Esophagus muscularis mucosa (tissue), 4 donors: ENCODE data around the gene LARP1B. TPM values are rescaled to one million over a fixed set of nuclear protein-coding genes. Genes with fewer than 3 reads are reported as not detected.
"Not testable (repeated sequence)": the region's sequence is repeated elsewhere in the genome, so short reads cannot be mapped to it uniquely, and the experiment has no call there.

ENCODE experiments used
- DNase-seq: peaks from one replicate; pipeline ENCODE4 v3.0.0-alpha.2; 2017; ENCODE audit errors: extremely low spot score
- H3K27ac ChIP-seq, 4 donors: fragments of 200-600 bp; sonication (generic); replicated peaks in 1 of 4; 1 replicate in 3 of 4; 2 replicates in 1 of 4; pipeline ENCODE4 v1.5.1; 2016 to 2019; ENCODE audit warnings: mild to moderate bottlenecking in 1 of 4
- H3K27me3 ChIP-seq, 4 donors: fragments of 200-600 bp; sonication (generic); one replicate each; pipeline versions ENCODE4 v1.5.1 to v1.6.0; 2016 to 2019
- H3K36me3 ChIP-seq, 4 donors: fragments of 200-600 bp; sonication (generic); one replicate each; pipeline ENCODE4 v1.5.1; 2016 to 2019
- H3K4me1 ChIP-seq, 4 donors: fragments of 200-600 bp; sonication (generic); one replicate each; pipeline ENCODE4 v1.5.1; 2016 to 2019
- H3K4me3 ChIP-seq, 4 donors: fragments of 200-600 bp; sonication (generic); 1 replicate in 2 of 4; 2 replicates in 2 of 4; pipeline ENCODE4 v1.5.1; 2016 to 2019; ENCODE audit warnings: mild to moderate bottlenecking in 4 of 4, moderate library complexity in 1 of 4
- H3K9me3 ChIP-seq, 4 donors: fragments of 200-600 bp; sonication (generic); 1 replicate in 3 of 4; 2 replicates in 1 of 4; pipeline ENCODE4 v1.5.1; 2016 to 2019
- EP300 ChIP-seq: sonication (generic); formaldehyde crosslinking; IDR thresholded peaks from one replicate; pipeline ENCODE4 v1.6.1; 2017; ENCODE audit warnings: antibody characterized with exemption
- POLR2A ChIP-seq: fragments of 450-650 bp; IDR thresholded peaks from one replicate; pipeline ENCODE4 v1.6.1; 2017; ENCODE audit warnings: antibody characterized with exemption, moderate library complexity, mild to moderate bottlenecking, low read depth
- POLR2AphosphoS5 ChIP-seq, 2 donors: sonication (generic); formaldehyde crosslinking; IDR thresholded peaks; one replicate each; pipeline ENCODE4 v1.6.1; 2017; ENCODE audit warnings: antibody characterized with exemption in 2 of 2
- WGBS: methylation state at CpG from one replicate; pipeline ENCODE4 v1.1.5; 2018; 5-methylcytosine and 5-hydroxymethylcytosine counted together
- intact Hi-C: fragments of 100-400 bp; cut with DNase I; formaldehyde crosslinking; loops from one replicate; pipeline ENCODE4 v1.15.1; 2023
- total RNA-seq, 4 donors: library from RNA; depleted of rRNA; stranded (reverse); fragments of >200 nt; gene quantifications; one replicate each; pipeline versions ENCODE4 v1.1.0 to v1.2.1, GENCODE V29; 2016
- TF ChIP-seq, protein P1 (sequence below), 3 experiments: fragments of 200-600 bp in 2 of 3; fragments of 450-650 bp in 1 of 3; sonication (generic) in 2 of 3; IDR thresholded peaks; one replicate each; pipeline ENCODE4 v1.5.1; 2017 to 2019; ENCODE audit warnings: antibody characterized with exemption in 3 of 3, mild to moderate bottlenecking in 2 of 3, moderate library complexity in 1 of 3

Gene LARP1B
- total RNA-seq, 4 donors from 2014 or later, result 18.9 to 27.5 (median 24.1) TPM

DNA sequence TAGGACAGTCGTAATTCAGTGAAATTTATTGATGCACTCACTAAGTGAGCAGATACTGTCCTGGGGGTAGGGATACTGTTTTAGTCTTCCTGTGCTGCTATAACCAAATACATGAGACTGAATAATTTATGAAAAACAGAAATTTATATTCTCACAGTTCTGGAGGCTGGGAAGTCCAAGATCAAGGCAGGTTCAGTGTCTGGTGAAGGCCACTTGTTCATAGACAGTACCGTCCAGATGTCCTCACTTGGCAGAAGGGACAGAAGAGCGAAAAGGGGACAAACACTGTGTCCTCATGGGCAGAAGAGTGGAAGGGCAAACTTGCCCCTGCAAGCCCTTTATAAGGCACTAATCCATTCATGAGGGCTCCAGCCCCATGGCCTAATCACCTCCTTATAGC, 180.9 kb downstream of the LARP1B start:
- WGBS, result 93% methylated on average over 3 of the region's 3 CpGs
- no peak for DNase-seq

DNA sequence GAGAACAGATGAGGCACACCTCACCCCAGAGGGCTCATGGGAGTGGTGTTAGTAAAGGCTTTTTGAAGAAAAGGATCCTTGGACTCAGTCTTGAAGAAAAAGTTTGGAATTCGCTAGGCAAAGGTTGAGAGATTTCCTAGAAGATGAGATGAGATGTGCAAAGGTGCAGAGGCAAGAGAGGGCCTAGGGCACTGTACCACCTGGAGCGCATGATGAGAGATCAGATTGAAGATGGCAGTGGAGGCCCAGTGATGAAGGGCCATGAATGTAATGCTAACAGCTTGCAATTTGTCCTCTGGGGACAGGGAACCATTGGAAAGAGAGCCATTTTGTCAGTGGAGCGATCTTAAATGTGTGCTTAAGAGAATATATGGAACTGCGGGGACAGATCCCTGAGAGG, 181.5 kb downstream of the LARP1B start:
- Histone ChIP-seq H3K4me3 (no peak overlapping the region), H3K36me3 (no peaks in the 10 kb centered on the region), H3K4me1 (no peaks in the 10 kb centered on the region), H3K27me3 (no peaks in the 10 kb centered on the region), H3K9me3 (no peaks in the 10 kb centered on the region), H3K27ac (no peak overlapping the region)
- DNase-seq, result no peak
- intact Hi-C loops, result no loop called here
- TF ChIP-seq POLR2A, result no peak
- WGBS, result 90% methylated on average over 4 of the region's 4 CpGs

More for the DNA sequence above, 180.9 kb downstream of the LARP1B start:
- Histone ChIP-seq H3K4me1 (no peaks in the 10 kb centered on the region), H3K36me3 (no peaks in the 10 kb centered on the region), H3K9me3 (no peaks in the 10 kb centered on the region), H3K27me3 (no peaks in the 10 kb centered on the region), H3K4me3 (no peak overlapping the region), H3K27ac (no peak overlapping the region)
- TF ChIP-seq, protein P1, sequence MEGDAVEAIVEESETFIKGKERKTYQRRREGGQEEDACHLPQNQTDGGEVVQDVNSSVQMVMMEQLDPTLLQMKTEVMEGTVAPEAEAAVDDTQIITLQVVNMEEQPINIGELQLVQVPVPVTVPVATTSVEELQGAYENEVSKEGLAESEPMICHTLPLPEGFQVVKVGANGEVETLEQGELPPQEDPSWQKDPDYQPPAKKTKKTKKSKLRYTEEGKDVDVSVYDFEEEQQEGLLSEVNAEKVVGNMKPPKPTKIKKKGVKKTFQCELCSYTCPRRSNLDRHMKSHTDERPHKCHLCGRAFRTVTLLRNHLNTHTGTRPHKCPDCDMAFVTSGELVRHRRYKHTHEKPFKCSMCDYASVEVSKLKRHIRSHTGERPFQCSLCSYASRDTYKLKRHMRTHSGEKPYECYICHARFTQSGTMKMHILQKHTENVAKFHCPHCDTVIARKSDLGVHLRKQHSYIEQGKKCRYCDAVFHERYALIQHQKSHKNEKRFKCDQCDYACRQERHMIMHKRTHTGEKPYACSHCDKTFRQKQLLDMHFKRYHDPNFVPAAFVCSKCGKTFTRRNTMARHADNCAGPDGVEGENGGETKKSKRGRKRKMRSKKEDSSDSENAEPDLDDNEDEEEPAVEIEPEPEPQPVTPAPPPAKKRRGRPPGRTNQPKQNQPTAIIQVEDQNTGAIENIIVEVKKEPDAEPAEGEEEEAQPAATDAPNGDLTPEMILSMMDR (IDR thresholded peaks at IDR 0.05), result no peak
- TF ChIP-seq POLR2A (no peak), EP300 (no peak), POLR2AphosphoS5 (IDR thresholded peaks at IDR 0.05) (no peak)
- intact Hi-C loops, result no loop called here

DNA sequence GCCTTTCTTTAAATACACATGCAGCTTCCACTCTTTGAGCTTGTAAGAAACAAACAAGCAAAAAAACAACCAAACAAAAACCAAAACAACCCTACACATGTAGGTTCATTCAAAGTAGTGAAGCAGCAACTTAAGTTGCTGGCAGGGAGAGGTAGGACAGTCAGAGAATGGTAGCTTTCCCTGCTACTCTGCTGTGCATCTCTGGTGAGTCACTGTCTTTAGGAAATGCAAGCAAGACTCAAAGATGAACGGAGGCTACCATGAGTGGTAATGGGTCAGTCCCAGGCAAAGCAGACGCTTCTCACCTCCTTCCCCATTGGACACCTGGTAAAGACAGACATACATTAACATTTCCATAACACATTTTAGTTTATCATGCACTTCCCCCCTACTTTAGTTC, 183.3 kb downstream of the LARP1B start:
- H3K27ac ChIP-seq, result no peak overlapping the region
- H3K4me1 ChIP-seq, result no peaks in the 10 kb centered on the region
- H3K27me3 ChIP-seq, result no peaks in the 10 kb centered on the region
- WGBS, result 89% methylated on average over 2 of the region's 2 CpGs
- TF ChIP-seq EP300, result no peak
- no peak for TF ChIP-seq POLR2A
- TF ChIP-seq POLR2AphosphoS5 (IDR thresholded peaks at IDR 0.05), result no peak
- TF ChIP-seq, protein P1 (IDR thresholded peaks at IDR 0.05), result no peak
- H3K9me3 ChIP-seq, result no peaks in the 10 kb centered on the region
- no peaks in the 10 kb centered on the region for H3K36me3 ChIP-seq
- no peak overlapping the region for H3K4me3 ChIP-seq
- intact Hi-C loops, result no loop called here
- DNase-seq, result no peak

DNA sequence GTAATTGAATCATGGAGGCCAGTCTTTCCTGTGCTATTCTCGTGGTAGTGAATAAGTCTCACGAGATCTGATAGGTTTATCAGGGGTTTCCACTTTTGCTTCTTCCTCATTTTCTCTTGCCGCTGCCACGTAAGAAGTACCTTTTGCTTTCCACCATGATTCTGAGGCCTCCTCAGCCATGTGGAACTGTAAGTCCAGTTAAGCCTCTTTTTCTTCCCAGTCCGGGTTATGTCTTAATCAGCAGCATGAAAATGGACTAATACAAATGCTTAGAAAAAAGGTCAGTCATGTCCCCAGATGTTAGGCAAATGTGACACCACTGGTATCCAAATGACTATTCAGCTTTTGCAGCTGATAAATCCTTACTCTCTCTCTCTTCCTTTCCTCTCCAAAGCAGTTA, 184.3 kb downstream of the LARP1B start:
- H3K27me3 ChIP-seq, DNase-seq, H3K9me3 ChIP-seq, H3K4me3 ChIP-seq, H3K36me3 ChIP-seq, H3K4me1 ChIP-seq, intact Hi-C loops, H3K27ac ChIP-seq: not testable (repeated sequence)
- 88% methylated on average over 5 of the region's 5 CpGs for WGBS

DNA sequence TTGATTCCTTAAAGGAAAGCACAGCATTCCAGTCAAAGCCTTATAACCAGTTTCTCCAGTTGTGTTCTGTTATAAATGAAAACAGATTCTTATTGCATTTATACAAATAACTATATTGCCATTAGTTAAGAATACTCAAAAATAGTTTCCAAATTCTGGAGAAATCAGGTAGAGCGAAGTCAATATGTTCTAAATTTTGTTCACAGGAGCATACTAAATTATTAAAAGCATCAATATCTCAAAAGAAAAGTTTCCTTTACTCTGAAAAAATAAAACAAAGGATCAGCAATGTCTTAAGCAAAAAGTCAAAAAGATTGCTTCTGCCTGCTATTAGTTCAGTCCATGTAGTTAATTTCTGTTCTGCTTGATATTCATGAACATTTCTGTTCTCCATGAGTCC, 186.8 kb downstream of the LARP1B start:
- Histone ChIP-seq H3K9me3 (no peaks in the 10 kb centered on the region), H3K36me3 (no peaks in the 10 kb centered on the region), H3K27me3 (no peaks in the 10 kb centered on the region), H3K27ac (no peak overlapping the region), H3K4me1 (no peaks in the 10 kb centered on the region), H3K4me3 (no peak overlapping the region)
- no peak for DNase-seq
- TF ChIP-seq, protein P1 (IDR thresholded peaks at IDR 0.05), result no peak
- TF ChIP-seq EP300 (no peak), POLR2A (no peak), POLR2AphosphoS5 (IDR thresholded peaks at IDR 0.05) (no peak)
- intact Hi-C loops, result no loop called here
- 97% methylated on average over 1 of the region's 1 CpG for WGBS
